K562 (cell line): Measurements from ENCODE around the gene ARHGDIB. TPM values are rescaled to one million over a fixed set of nuclear protein-coding genes. Genes with fewer than 3 reads are reported as not detected.

Experiments
- EGR1 ChIP-seq: fragments of 450-650 bp; conservative IDR thresholded peaks from 2 replicates; pipeline ENCODE4 v1.6.1; 2017; ENCODE audit warnings: mild to moderate bottlenecking
- PTTG1 ChIP-seq: fragments of 450-650 bp; IDR thresholded peaks from 2 replicates; pipeline ENCODE4 v1.6.1; 2016; ENCODE audit warnings: low read depth, mild to moderate bottlenecking, missing genetic modification characterization, missing compliant biosample characterization
- SAFB2 ChIP-seq: fragments of 200-400 bp; formaldehyde crosslinking; IDR thresholded peaks from 2 replicates; pipeline ENCODE4 v1.6.1; 2018; ENCODE audit warnings: borderline replicate concordance, low read length, low read depth, moderate library complexity; ENCODE audit not compliant: severe bottlenecking
- ZBTB1 ChIP-seq: sonication (generic); formaldehyde crosslinking; IDR thresholded peaks from 2 replicates; pipeline ENCODE4 v1.8.1; 2023; ENCODE audit warnings: missing genetic modification reagents, low read depth, mild to moderate bottlenecking, borderline replicate concordance
- ZNF764 ChIP-seq: fragments of 250-450 bp; sonication (Bioruptor Pico); IDR thresholded peaks from 2 replicates; pipeline ENCODE4 v1.4.0; 2020; ENCODE audit warnings: low read depth, mild to moderate bottlenecking, moderate library complexity
- polyA plus RNA-seq, 8 experiments: library from polyadenylated mRNA; depleted of rRNA in 4 of 8; stranded (reverse) in 5 of 8; unstranded in 3 of 8; fragments of >200 nt; fragmentation: Nextera tagmentation in 2 of 8; fragmentation: Illumina TruSeq in 1 of 8; extraction: Ambion mirVana in 2 of 8; extraction: Trizol in 1 of 8; gene quantifications; 2 replicates each; pipeline versions ENCODE4 v1.2.1 to v1.2.3, GENCODE V29; 2011 to 2014; ENCODE audit warnings: inconsistent platforms in 1 of 8, missing spikeins in 1 of 8
- total RNA-seq, 7 experiments: library from RNA; depleted of rRNA in 6 of 7; stranded (reverse); fragments of >200 nt in 6 of 7; fragmentation: Illumina TruSeq in 2 of 7; extraction: Trizol in 2 of 7; gene quantifications; 2 replicates each; pipeline versions ENCODE4 v1.2.1 to v1.2.3, GENCODE V29; 2011 to 2021; ENCODE audit warnings: low replicate concordance in 1 of 7
- TF ChIP-seq, protein P1 (sequence below): fragments of 450-650 bp; IDR thresholded peaks from 2 replicates; pipeline ENCODE4 v1.6.1; 2016; ENCODE audit warnings: mild to moderate bottlenecking, moderate library complexity

Gene ARHGDIB
- total and polyA plus RNA-seq, 9 of the 15 experiments (the other 6 are each of a cell fraction or from before 2014, with no cell fraction given), result 9.5 to 204 (median 116) TPM

DNA sequence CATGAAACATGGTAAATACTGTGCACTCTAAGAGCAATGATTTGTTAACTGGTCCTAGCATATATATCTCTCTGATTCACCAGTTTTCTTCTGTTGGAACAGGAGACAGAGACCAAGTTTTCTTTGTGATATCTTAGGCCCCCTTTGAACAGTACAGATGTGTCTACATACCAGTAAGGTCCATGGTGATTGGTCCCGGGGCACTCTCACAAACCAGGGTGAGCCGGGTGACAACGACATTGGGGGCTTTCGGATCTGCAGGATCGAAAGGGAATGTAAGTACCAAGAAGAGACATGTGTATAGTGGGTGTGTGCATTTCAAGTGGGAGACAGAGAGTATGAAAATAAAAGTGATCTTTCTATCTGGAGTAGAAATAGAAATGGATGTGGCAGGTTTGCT, 11.8 kb downstream of the ARHGDIB start (continued):
- TF ChIP-seq, protein P1, sequence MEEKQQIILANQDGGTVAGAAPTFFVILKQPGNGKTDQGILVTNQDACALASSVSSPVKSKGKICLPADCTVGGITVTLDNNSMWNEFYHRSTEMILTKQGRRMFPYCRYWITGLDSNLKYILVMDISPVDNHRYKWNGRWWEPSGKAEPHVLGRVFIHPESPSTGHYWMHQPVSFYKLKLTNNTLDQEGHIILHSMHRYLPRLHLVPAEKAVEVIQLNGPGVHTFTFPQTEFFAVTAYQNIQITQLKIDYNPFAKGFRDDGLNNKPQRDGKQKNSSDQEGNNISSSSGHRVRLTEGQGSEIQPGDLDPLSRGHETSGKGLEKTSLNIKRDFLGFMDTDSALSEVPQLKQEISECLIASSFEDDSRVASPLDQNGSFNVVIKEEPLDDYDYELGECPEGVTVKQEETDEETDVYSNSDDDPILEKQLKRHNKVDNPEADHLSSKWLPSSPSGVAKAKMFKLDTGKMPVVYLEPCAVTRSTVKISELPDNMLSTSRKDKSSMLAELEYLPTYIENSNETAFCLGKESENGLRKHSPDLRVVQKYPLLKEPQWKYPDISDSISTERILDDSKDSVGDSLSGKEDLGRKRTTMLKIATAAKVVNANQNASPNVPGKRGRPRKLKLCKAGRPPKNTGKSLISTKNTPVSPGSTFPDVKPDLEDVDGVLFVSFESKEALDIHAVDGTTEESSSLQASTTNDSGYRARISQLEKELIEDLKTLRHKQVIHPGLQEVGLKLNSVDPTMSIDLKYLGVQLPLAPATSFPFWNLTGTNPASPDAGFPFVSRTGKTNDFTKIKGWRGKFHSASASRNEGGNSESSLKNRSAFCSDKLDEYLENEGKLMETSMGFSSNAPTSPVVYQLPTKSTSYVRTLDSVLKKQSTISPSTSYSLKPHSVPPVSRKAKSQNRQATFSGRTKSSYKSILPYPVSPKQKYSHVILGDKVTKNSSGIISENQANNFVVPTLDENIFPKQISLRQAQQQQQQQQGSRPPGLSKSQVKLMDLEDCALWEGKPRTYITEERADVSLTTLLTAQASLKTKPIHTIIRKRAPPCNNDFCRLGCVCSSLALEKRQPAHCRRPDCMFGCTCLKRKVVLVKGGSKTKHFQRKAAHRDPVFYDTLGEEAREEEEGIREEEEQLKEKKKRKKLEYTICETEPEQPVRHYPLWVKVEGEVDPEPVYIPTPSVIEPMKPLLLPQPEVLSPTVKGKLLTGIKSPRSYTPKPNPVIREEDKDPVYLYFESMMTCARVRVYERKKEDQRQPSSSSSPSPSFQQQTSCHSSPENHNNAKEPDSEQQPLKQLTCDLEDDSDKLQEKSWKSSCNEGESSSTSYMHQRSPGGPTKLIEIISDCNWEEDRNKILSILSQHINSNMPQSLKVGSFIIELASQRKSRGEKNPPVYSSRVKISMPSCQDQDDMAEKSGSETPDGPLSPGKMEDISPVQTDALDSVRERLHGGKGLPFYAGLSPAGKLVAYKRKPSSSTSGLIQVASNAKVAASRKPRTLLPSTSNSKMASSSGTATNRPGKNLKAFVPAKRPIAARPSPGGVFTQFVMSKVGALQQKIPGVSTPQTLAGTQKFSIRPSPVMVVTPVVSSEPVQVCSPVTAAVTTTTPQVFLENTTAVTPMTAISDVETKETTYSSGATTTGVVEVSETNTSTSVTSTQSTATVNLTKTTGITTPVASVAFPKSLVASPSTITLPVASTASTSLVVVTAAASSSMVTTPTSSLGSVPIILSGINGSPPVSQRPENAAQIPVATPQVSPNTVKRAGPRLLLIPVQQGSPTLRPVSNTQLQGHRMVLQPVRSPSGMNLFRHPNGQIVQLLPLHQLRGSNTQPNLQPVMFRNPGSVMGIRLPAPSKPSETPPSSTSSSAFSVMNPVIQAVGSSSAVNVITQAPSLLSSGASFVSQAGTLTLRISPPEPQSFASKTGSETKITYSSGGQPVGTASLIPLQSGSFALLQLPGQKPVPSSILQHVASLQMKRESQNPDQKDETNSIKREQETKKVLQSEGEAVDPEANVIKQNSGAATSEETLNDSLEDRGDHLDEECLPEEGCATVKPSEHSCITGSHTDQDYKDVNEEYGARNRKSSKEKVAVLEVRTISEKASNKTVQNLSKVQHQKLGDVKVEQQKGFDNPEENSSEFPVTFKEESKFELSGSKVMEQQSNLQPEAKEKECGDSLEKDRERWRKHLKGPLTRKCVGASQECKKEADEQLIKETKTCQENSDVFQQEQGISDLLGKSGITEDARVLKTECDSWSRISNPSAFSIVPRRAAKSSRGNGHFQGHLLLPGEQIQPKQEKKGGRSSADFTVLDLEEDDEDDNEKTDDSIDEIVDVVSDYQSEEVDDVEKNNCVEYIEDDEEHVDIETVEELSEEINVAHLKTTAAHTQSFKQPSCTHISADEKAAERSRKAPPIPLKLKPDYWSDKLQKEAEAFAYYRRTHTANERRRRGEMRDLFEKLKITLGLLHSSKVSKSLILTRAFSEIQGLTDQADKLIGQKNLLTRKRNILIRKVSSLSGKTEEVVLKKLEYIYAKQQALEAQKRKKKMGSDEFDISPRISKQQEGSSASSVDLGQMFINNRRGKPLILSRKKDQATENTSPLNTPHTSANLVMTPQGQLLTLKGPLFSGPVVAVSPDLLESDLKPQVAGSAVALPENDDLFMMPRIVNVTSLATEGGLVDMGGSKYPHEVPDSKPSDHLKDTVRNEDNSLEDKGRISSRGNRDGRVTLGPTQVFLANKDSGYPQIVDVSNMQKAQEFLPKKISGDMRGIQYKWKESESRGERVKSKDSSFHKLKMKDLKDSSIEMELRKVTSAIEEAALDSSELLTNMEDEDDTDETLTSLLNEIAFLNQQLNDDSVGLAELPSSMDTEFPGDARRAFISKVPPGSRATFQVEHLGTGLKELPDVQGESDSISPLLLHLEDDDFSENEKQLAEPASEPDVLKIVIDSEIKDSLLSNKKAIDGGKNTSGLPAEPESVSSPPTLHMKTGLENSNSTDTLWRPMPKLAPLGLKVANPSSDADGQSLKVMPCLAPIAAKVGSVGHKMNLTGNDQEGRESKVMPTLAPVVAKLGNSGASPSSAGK, result no peak
- no peak for TF ChIP-seq EGR1
- TF ChIP-seq ZBTB1 (CRISPR knock-in tag), result no peak
- no peak for TF ChIP-seq PTTG1 (tag)
- no peak for TF ChIP-seq ZNF764 (CRISPR knock-in tag)
- TF ChIP-seq SAFB2, result no peak
